Activated CD8-positive, alpha-beta T cell treated with anti-CD3 and anti-CD28 coated beads for 36 hours (primary cell): ENCODE measurements around the gene SAP30BP. TPM values are rescaled to one million over a fixed set of nuclear protein-coding genes. Genes with fewer than 3 reads are reported as not detected.
A peak's percentile ranks its signal among the peaks of the same experiment; 100 is the strongest.

ENCODE experiments used
- ATAC-seq: fragments of 200-7000 bp; cut with Tn5 transposase; one replicate; pipeline ENCODE4 v1.10.0; 2021; ENCODE audit warnings: mild to moderate bottlenecking, moderate library complexity
- CTCF ChIA-PET: fragments of 350-600 bp; sonication (Branson Sonifier 250); formaldehyde crosslinking; loops from one replicate; lab custom pipeline; 2021; ENCODE audit warnings: antibody characterized with exemption; lab: Charles Lee
- POLR2A ChIA-PET: fragments of 350-600 bp; sonication (Branson Sonifier 250); formaldehyde crosslinking; loops from one replicate; lab custom pipeline; 2021; ENCODE audit warnings: antibody characterized with exemption; lab: Charles Lee
- DNase-seq: peaks from one replicate; pipeline ENCODE4 v3.0.0-alpha.2; 2020
- H3K27ac Mint-ChIP-seq: one replicate; pipeline ENCODE4 v1.8.0; 2021; ENCODE audit warnings: mild to moderate bottlenecking, mixed read lengths
- H3K27me3 Mint-ChIP-seq: one replicate; pipeline ENCODE4 v1.8.0; 2021; ENCODE audit warnings: mixed read lengths
- H3K36me3 Mint-ChIP-seq: one replicate; pipeline ENCODE4 v1.8.0; 2021; ENCODE audit warnings: low read depth, mixed read lengths
- H3K4me1 Mint-ChIP-seq: one replicate; pipeline ENCODE4 v1.8.0; 2021; ENCODE audit warnings: low read depth, mixed read lengths
- H3K4me3 Mint-ChIP-seq: one replicate; pipeline ENCODE4 v1.8.0; 2021; ENCODE audit warnings: mild to moderate bottlenecking, moderate library complexity, mixed read lengths
- H3K9me3 Mint-ChIP-seq: one replicate; pipeline ENCODE4 v1.8.0; 2021; ENCODE audit warnings: mixed read lengths
- intact Hi-C: fragments of 100-400 bp; cut with micrococcal nuclease; formaldehyde crosslinking; loops from one replicate; pipeline ENCODE4 v1.10.0; 2022
- total RNA-seq, 2 experiments: library from RNA; stranded (reverse); gene quantifications; one replicate each; pipeline ENCODE4 v1.2.3, GENCODE V29; 2021
- TF ChIP-seq, protein P1 (sequence below): fragments of 200-600 bp; IDR thresholded peaks from one replicate; pipeline ENCODE4 v1.8.0; 2022; ENCODE audit warnings: antibody characterized with exemption, mild to moderate bottlenecking

SAP30BP gene
- total RNA-seq, 2 experiments from 2014 or later, result 73.0 to 75.8 TPM

DNA sequence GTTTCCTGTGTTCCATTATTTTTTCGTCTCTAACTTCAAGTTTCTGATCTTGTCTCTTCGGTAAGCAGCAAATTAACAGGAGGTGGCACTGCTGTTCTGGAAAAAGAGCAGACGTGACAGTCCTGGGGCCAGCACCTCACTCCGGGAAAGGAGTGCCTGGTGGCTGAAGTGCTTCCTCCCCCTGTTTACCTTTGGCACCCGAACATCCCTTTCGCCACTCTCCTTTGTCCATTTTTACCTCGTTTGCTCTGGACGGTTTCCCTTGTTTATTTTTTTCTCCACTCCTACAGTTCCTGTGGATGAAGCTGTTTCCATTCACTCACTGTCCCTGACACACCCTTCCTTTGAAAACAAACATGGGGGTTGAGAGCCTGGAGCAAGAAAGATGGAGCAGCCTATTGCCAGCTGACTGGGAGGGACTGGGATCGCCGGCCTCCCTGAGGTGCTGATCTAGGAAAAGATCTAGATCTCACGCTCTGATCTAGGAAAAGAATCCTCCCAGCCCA is 12.6 kb downstream of the SAP30BP start:
- H3K4me1 Mint-ChIP-seq, result peaks cover 30% of the 10 kb centered on the region

DNA sequence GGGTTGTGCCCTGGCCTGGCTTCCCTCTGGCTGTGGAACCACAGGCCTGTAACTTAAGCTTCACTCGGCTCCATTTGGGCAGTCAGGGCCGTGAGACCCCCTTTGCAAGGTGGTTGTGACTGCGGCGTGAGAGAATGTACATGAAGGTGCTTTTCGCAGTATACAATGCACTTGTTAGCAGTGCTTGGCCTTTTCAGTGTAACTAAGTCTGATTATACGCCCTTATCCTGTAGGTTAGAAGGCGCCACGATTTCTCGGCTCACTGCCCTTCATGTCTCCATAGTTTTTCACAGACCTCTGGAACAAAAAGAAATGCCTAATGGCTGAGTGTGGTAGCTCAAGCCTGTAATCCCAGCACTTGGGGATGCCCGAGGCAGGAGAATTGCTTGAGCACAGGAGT is 13.3 kb downstream of the SAP30BP start:
- H3K27me3 Mint-ChIP-seq, result no peaks in the 10 kb centered on the region
- POLR2A ChIA-PET, result interaction anchor here (1.3 to 3.4 kb wide), 2 partner anchors 9 to 13 kb away, joined by 3 to 17 read pairs; partner anchors contain the start of genes RECQL5 and SAP30BP
- CTCF ChIA-PET, result interaction anchor here (1.7 to 25.7 kb wide), 3 partner anchors 27 to 67 kb away, joined by 7 to 347 read pairs (median 10); partner anchors contain the start of gene SMIM5
- peak overlapping the region; percentile 13 for H3K27ac Mint-ChIP-seq
- H3K9me3 Mint-ChIP-seq, result no peaks in the 10 kb centered on the region
- TF ChIP-seq, protein P1, sequence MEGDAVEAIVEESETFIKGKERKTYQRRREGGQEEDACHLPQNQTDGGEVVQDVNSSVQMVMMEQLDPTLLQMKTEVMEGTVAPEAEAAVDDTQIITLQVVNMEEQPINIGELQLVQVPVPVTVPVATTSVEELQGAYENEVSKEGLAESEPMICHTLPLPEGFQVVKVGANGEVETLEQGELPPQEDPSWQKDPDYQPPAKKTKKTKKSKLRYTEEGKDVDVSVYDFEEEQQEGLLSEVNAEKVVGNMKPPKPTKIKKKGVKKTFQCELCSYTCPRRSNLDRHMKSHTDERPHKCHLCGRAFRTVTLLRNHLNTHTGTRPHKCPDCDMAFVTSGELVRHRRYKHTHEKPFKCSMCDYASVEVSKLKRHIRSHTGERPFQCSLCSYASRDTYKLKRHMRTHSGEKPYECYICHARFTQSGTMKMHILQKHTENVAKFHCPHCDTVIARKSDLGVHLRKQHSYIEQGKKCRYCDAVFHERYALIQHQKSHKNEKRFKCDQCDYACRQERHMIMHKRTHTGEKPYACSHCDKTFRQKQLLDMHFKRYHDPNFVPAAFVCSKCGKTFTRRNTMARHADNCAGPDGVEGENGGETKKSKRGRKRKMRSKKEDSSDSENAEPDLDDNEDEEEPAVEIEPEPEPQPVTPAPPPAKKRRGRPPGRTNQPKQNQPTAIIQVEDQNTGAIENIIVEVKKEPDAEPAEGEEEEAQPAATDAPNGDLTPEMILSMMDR, result no peak
- intact Hi-C loops, result no loop called here
- ATAC-seq, result no peak
- peaks cover 25% of the 10 kb centered on the region for H3K36me3 Mint-ChIP-seq
- H3K4me3 Mint-ChIP-seq, result no peak overlapping the region
- peaks cover 35% of the 10 kb centered on the region for H3K4me1 Mint-ChIP-seq
- DNase-seq, result no peak

More for the DNA sequence above, 12.6 kb downstream of the SAP30BP start:
- no peak overlapping the region for H3K4me3 Mint-ChIP-seq
- H3K27ac Mint-ChIP-seq, result no peak overlapping the region
- POLR2A ChIA-PET, result interaction anchor here (1.3 to 3.4 kb wide), 2 partner anchors 9 to 13 kb away, joined by 3 to 17 read pairs; partner anchors contain the start of genes RECQL5 and SAP30BP
- peaks cover 27% of the 10 kb centered on the region for H3K36me3 Mint-ChIP-seq
- H3K27me3 Mint-ChIP-seq, result no peaks in the 10 kb centered on the region
- H3K9me3 Mint-ChIP-seq, result no peaks in the 10 kb centered on the region
- intact Hi-C loops, result no loop called here
- ATAC-seq (no peak), DNase-seq (no peak)
- CTCF ChIA-PET, result interaction anchor here (1.4 to 25.7 kb wide), 3 partner anchors 9 to 68 kb away, joined by 3 to 347 read pairs (median 10); partner anchors contain the start of gene SMIM5
- TF ChIP-seq, protein P1, result no peak

DNA sequence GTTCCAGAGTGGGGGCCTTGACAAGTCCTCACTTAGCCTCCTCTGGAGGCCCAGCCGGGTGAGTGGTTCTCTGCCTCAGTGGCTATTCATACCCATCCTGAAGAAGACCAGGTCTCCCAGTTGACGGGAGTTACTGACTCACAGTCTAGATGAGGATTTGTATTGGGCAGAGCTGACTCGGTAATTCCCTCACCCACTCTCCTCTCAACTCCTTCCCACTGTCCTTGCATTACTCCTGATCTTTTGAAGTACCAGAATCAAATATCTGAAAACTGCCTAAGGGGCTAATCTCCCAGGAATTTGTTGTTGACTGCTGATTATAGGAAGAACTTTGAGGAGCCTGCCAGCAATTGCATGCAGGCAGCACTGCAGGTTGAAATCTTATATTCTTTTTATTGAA is 14.2 kb downstream of the SAP30BP start:
- ATAC-seq (no peak), DNase-seq (no peak)
- CTCF ChIA-PET, result interaction anchor here (1.6 to 25.7 kb wide), 4 partner anchors 28 to 72 kb away, joined by 6 to 347 read pairs (median 8); partner anchors contain the start of gene SMIM5
- intact Hi-C loops, result no loop called here
- Mint-ChIP-seq H3K4me1 (peaks cover 36% of the 10 kb centered on the region), H3K27me3 (no peaks in the 10 kb centered on the region), H3K27ac (peak overlapping the region; percentile 25), H3K4me3 (no peak overlapping the region), H3K9me3 (no peaks in the 10 kb centered on the region), H3K36me3 (peaks cover 24% of the 10 kb centered on the region)
- POLR2A ChIA-PET, result interaction anchor here (3.4 kb wide), 1 partner anchor 14 kb away, joined by 17 read pairs; the partner anchor contains the start of genes RECQL5 and SAP30BP
- TF ChIP-seq, protein P1, result no peak

DNA sequence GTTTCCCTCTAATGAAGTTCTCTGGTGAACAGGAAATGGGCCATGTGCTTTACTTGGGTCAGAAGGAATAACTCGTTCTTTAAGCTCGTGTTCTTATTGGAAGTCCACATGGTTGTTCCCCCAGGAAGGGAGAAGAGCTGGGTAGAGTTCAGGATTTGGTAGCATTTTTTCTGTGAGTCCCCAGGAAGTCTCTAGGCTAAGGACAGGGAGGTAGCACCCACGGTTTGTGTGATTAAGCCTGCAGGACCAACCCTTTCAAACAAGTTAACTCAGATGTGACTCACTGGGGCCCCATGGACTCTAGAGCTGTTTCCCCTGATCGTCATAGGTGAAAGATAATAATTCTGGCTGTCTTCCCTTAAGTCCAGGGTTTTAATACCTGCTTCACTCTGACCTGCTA is 16.4 kb downstream of the SAP30BP start:
- ATAC-seq (peak; percentile 59), DNase-seq (peak; percentile 21)
- Mint-ChIP-seq H3K4me1 (peaks cover 44% of the 10 kb centered on the region), H3K27ac (peak overlapping the region; percentile 78), H3K9me3 (no peaks in the 10 kb centered on the region), H3K27me3 (no peaks in the 10 kb centered on the region), H3K36me3 (peaks cover 26% of the 10 kb centered on the region), H3K4me3 (no peak overlapping the region)
- ChIA-PET CTCF (interaction anchor here (1.2 to 25.7 kb wide), 7 partner anchors 8 to 70 kb away, joined by 4 to 347 read pairs (median 4); no protein-coding TSS in a partner anchor), POLR2A (interaction anchor here (0.7 to 1.5 kb wide), 4 partner anchors 10 to 29 kb away, joined by 3 read pairs; partner anchors contain the start of genes RECQL5 and SAP30BP)
- TF ChIP-seq, protein P1, result no peak
- intact Hi-C loops, result no loop called here

DNA sequence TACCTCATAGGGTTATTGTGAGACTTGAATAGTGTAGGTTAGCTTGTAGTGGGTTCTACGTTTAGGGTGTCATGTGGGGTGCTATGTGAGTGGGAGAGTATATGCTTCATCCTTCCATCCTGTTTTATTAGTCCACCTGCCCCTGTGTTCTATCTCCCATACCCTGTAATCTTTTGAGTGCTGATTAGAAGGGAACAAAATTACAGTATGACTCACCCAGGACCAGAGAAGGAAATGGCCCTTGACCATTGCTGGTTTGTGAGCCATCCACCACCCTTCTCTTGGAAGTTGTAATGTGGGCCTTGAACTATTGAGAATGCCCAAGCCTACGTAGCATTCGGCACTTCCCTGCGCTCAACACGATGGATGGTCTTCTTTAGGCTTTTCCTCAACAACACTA is 17.1 kb downstream of the SAP30BP start:
- TF ChIP-seq, protein P1, result no peak
- Mint-ChIP-seq H3K9me3 (no peaks in the 10 kb centered on the region), H3K36me3 (peaks cover 25% of the 10 kb centered on the region), H3K27me3 (no peaks in the 10 kb centered on the region), H3K4me3 (no peak overlapping the region), H3K27ac (peak overlapping the region; percentile 46), H3K4me1 (peaks cover 51% of the 10 kb centered on the region)
- CTCF ChIA-PET, result interaction anchor here (1.2 to 25.7 kb wide), 8 partner anchors 9 to 69 kb away, joined by 4 to 347 read pairs (median 4); no protein-coding TSS in a partner anchor
- POLR2A ChIA-PET, result interaction anchor here (1.2 to 1.5 kb wide), 2 partner anchors 17 to 22 kb away, joined by 3 read pairs; partner anchors contain the start of genes RECQL5 and SAP30BP
- DNase-seq (no peak), ATAC-seq (no peak)
- intact Hi-C loops, result no loop called here
